ENCODE data around the gene LRRN2. TPM values are rescaled to one million over a fixed set of nuclear protein-coding genes. Genes with fewer than 3 reads are reported as not detected.
"Not testable (repeated sequence)": the region's sequence is repeated elsewhere in the genome, so short reads cannot be mapped to it uniquely, and the experiment has no call there.

Gene LRRN2
- polyA plus RNA-seq, 4 donors = 11.3 to 15.3 (median 12.6) TPM

- no peak for DNase-seq (ENCODE audit: low read depth in 4 of 4, low spot score in 2 of 4)
Observed at GRCh38 chr1:204694145-204694544, 8.6 kb upstream of the LRRN2 start.

DNA sequence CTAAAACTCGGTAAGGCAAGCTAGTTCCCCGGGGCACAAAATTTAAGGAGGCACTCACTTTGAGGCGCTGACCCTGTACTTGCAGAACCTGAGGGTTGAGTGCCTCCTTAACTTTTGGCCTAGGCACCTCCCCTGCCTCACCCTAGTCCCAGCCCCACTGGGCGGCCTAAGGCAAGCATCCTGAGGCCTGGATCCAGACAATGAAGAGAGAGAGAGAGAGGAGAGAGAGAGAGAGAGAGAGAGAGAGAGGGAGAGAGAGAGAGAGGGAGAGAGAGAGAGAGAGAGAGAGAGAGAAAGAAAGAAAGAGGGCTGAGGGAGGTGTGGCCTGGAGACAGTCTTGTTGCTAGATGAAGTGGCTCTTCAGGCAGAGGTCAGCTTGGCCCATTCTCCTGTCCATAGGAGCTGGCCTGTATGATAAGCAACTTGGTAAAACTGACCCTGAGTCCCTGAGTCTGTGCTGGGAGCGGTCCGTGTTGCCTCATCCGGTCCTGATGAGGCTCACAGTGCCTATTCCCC, 7.4 kb upstream of the LRRN2 start:
- no peak for DNase-seq (ENCODE audit: low read depth in 4 of 4, low spot score in 2 of 4)

DNA sequence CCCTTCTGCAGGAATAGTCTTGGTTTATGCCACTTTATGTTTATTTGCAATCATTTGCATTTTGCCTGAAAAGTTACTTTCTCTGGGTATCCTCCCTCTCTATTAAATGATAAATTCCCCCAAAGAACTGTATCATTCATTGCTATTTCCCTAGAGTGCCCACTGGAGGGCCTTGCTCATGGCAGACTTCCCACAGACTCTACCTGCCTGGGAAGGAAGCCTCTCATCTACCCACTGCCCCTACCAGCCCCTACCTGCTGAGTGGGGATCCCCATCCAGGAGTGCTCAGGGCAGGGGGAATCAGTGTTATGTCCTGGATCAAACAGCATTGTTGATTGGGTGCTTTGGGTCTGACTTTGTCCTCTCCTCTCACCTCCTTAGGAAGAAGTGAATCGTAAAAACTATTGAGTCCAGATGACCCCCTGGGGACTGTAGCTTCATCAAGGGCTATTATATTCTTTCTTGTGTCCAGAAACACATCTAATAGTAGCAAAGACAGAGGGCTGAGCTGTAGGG, 6.8 kb upstream of the LRRN2 start:
- no peak for DNase-seq (ENCODE audit: low read depth in 4 of 4, low spot score in 2 of 4)

DNA sequence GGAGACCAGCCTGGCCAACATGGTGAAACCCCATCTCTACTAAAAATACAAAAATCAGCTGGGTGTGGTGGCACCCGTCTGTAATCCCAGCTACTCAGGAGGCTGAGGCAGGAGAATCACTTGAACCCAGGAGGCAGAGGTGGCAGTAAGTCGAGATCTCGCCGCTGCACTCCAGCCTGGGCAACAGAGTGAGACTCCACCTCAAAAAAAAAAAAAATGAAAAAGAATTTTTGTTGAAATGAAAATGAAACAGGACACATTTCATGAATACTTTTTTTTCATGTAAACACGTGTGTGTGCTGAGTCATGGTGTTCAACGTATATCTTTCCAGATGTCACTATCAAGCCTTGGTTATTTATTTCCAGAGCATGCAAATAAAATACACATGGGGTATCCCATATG, 5.8 kb upstream of the LRRN2 start:
- not testable (repeated sequence) for DNase-seq (ENCODE audit: low read depth in 4 of 4, low spot score in 2 of 4)

DNA sequence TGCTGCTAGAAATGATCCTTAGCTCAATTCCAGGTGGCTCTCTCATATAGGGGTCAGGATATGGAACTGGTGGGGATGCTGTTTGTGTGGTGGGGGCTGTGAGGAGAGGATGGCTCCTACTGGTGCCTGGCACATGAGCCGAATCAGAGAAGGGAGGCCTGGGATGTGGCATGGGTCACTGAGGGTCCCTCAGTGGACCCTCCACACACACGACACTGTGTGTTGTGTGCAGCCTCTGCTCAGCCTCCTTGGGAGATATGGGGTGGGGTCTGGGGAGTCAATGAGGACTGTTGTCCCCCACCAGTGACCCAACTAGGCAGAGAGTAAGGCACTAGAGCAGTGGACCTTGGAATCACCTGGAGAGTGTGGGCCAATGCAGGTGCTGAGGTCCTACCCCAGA, 3.2 kb upstream of the LRRN2 start:
- no peak for DNase-seq (ENCODE audit: low read depth in 4 of 4, low spot score in 2 of 4)

DNA sequence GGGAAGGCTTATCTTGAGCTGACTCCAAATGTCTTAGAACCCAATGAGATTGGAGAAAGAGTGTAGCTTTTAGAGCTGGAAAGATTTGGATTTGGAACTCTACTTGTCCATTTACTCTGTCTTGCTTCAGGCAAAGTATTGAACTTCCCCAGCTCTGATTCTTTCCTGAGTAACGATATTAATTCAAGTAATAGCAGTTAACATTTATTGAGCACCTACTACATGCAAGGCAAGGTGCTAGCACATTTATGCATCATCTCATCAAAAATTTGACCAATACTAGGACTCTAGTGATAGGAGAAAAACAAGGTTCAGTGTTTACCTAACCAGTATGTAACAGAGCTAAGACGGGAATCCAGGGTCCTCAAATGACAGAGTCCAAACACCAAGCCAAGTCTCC, 2.5 kb upstream of the LRRN2 start:
- DNase-seq (ENCODE audit: low read depth in 4 of 4, low spot score in 2 of 4) = no peak

DNA sequence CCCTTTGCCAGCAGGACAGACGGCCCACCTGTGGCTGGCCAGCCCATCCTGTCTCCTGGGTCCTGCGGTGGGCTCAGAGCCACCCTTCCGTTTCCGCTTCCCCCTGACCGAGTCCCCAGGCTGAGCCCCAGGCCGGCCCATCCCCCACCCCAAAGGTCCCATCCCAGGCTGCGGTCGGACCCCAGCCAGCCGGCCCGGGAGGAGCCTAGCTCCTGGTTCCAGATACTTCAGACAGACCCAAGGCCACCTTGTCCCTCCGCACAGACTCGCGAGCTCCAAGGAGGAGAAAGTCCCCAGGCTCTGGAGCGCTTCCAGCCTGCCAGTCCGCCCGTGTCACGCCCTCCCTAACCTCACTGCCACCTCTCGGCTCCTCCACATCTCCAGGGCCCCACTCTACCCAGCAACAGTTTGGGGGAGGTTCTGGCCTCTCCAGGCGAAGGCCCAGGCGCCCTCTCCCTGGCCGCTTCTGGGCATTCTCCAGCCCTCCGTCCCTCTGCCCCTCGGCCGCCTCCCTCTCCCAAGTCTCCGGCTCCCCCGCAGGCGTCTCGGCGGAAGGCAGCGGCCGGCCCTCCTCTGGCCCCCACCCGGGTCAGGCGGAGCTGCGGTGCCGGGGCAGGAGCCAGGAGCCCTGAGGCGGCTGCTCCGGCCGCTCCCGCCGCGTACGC, 835 bp downstream of the LRRN2 start:
- no peak for DNase-seq (ENCODE audit: low read depth in 4 of 4, low spot score in 2 of 4)

DNA sequence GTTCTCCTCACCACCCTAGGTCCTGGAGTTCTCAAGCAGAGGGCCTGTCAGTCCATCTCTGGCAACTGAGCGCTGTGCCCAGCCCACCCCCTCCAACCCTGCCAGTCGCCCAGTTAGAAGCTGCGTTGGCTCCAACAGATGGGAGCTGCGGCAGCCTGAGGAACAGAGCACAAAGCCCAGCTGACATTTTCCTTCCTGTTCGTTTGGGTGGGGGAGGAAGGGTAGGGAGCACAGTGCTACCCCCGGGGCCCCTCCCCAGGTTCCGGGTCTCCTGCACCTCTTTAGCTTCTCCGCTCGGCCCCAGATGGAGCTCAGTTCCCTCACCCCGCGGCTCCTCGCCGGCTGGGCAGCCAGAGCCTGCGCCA, 1.4 kb downstream of the LRRN2 start:
- no peak for DNase-seq (ENCODE audit: low read depth in 4 of 4, low spot score in 2 of 4)

DNA sequence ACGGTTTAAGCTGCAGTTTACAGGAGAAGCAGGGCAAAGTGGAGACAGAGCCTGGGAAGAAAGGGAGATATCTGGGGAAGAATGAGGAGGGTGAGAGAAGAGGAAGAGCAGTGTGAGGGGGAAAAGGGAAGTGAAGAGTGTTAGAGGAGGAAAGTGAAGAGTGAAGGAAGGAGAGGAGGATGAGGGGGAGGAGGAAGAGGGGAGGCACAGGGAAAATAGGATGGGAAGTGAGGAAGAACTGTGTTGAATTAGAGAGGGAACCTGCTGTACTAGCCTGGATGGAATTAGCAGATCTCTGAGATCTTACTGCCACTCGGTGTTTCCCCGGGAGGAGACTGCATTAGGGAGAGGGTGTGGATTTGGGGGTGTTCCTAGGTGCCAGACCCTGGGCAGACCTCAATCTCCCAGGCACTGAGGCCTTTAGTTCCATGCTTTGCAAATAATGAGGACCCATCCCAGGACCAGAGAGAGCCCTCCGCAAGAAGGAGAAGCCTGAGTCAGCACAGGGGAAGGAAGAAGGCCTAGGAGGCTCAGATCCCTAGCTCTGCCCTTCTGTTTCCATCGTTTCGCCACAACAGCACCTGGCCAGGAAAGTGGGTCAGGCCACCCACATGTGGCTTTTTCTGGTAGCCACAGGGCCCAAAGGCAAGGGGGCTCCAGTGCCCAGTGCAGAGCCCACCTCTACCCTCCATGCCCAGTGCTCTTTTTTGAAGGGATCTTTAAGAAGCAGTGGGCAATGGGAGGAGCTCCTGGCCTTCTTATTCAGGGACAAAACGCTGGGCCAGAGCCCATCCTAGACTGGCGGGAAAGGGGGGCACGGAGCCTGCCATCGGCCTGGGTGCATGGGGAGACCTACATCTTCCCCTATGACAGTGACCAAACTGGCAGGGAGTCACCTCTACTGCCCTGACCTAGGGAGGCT, 2.0 kb downstream of the LRRN2 start:
- DNase-seq (ENCODE audit: low read depth in 4 of 4, low spot score in 2 of 4) = no peak

DNA sequence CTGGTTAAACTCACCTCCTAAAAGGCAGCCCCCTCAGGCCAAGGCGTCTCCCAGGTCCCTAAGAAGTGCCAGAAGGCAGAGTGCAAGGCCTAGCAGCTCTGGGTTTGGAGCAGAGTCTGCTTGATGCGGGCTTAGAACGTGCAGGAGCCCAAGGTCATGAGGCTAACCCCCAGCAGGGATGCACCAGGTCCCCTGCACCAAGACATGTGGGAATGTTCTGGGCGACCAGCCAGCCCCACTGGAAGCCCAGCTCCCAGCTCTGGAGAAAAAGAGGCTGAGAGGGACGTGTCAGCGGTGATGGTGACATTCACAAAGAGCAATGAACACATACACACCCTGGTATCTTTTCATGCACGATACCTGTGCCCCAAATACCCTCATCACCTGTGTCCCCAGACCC, 5.1 kb downstream of the LRRN2 start:
- DNase-seq (ENCODE audit: low read depth in 4 of 4, low spot score in 2 of 4) = no peak

DNA sequence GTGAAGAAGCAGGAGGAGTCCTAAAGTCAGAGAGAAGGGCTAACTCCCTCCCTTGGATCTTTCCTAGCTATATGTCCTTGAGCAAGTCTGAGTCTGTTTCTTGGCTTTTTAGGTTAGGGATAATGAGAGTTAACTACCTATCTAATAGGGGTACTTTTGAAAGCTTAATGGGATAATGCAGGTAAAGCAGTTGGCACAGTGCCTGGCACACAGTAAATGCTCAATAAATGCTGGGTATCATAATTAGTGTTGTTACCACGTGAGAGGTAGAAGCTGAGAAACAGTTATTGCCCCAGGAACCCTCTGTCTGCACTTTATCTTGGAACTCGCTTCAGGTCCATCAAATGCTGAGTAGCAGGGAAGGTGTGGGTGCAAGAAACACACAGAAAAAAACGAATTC, 5.5 kb downstream of the LRRN2 start:
- no peak for DNase-seq (ENCODE audit: low read depth in 4 of 4, low spot score in 2 of 4)

DNA sequence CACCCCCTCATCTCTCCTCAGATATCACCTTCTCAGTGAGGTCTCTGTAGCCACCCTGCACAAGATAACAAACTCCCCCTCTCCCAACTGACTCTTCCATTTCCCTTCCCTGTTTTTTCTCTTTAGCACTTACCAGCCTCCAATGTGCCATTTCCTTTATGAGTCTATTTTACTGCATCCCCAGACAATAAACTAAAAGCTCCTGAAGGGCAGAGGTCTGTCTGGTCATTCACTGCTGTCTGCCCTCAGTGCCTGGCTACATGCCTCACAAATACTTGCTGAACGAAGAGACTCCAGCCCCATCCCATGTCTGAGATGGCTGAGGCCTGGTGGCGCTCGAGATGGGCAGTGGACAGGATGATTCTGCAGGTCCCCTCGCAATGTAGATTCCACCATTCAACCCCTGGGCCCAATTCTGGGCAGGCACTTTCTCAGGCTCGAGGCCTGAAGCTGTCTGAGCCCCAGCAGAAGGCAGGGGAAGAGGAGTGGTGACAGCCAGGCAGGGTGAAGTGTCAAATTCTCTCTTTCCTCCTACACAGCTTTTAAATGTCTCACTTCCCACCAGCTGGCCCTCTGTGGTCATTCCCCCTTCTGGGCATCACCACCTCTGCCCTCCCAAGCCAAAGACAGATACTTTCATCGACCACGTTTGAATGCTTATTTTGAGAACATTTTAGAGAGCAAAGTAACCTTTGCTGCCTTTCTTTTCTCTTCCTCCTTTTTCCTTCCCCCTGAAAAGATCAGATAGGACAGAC, 6.6 kb downstream of the LRRN2 start:
- no peak for DNase-seq (ENCODE audit: low read depth in 4 of 4, low spot score in 2 of 4)

GRCh38 chr1:204677864-204678263, 7.7 kb downstream of the LRRN2 start:
- no peak for DNase-seq (ENCODE audit: low read depth in 4 of 4, low spot score in 2 of 4)

DNA sequence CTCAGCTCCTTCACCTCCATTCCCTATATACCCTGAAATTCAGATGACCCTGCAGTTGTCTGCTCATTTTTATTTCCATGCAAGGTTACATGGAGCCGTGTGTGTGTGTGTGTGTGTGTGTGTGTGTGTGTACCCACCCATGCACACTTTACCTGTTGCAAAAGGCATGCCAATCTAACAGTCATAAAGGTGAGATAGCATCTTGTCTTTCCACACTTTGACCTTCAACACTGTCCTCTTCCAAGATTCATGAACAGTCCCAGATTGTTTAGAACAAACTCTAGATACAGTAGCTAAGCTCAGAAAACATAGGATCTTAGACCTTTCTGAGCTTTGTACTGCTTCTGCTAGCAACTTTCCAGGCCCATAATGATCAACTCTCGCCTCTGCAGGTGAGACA, 9.5 kb downstream of the LRRN2 start:
- DNase-seq (ENCODE audit: low read depth in 4 of 4, low spot score in 2 of 4) = no peak

DNA sequence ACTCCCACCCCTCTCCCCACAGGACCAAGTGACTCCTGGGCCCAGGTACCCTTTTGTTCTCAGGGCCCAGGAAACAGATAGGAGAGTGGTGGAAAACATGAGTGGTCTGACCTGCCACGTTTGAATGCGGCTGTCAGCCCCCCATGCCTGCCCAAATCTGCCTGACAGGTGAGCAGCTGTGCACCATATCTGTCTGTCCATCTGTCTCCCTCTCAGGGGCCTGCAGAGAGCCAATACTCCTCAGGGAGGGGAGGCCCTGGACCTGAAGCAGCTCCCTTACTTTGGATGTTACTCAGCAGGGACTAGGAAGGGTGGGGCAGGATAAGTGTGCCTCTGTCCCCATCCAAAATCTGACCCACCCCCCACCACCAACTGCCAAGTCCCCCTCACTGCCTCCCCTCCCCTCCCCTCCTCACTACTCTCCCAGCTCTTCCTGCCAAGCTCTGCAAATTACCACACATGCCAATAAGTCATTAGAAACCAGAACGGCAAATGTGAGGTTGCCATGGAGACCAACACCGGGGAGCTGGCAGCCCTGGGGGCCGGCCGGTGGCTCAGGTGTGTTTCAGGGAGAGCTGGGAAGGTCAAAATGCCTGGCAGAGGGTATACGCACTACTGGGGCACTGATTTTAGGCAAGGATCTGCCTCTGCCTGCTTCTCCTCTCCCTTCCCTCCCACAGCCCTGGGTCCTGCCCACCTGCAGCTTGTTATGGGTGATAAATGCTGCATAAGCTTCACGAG, 11.5 kb downstream of the LRRN2 start:
- no peak for DNase-seq (ENCODE audit: low read depth in 4 of 4, low spot score in 2 of 4)

DNA sequence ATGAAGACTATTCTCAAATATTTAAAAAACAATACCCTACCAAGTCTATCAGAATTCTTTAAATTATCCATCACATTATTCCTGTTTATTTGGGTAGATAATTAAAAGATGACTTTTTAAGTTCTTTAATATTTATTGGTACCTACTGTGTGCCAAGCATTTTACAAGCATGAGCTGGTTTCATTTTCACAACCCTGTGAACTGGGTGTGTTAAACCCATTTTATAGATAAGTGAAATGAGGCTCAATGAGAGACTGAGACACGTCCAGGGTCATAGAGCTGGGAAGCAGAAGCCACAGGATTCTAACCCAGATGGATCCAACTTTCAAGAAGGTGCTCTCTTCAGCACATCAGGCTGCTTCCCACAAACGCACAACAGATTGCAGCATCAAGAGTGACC, 12.3 kb downstream of the LRRN2 start:
- no peak for DNase-seq (ENCODE audit: low read depth in 4 of 4, low spot score in 2 of 4)

- no peak for DNase-seq (ENCODE audit: low read depth in 4 of 4, low spot score in 2 of 4)
Observed at GRCh38 chr1:204672482-204673121, 12.9 kb downstream of the LRRN2 start.

GRCh38 chr1:204672069-204672468, 13.5 kb downstream of the LRRN2 start:
- no peak for DNase-seq (ENCODE audit: low read depth in 4 of 4, low spot score in 2 of 4)

- no peak for DNase-seq (ENCODE audit: low read depth in 4 of 4, low spot score in 2 of 4)
Observed at GRCh38 chr1:204670152-204670927, 15.2 kb downstream of the LRRN2 start.

Measured in left renal cortex interstitium (tissue), 4 donors.